ENCODE measurements around the gene AK6. TPM values are rescaled to one million over a fixed set of nuclear protein-coding genes. Genes with fewer than 3 reads are reported as not detected.

The AK6 gene
- total RNA-seq (2021): 39.0 and 40.8 TPM in 2 replicates
- long read RNA-seq, transcript AK6-202 (5 exons, 1,648 nt): major isoform, 53 of 69 reads
- long read RNA-seq, transcript AK6-201 (5 exons, 1,183 nt): minor isoform, 11 of 69 reads
- long read RNA-seq, partial matches to known transcripts: 2 of 69 reads
- long read RNA-seq, other reads (novel, unspliced or antisense): 3 of 69 reads

DNA sequence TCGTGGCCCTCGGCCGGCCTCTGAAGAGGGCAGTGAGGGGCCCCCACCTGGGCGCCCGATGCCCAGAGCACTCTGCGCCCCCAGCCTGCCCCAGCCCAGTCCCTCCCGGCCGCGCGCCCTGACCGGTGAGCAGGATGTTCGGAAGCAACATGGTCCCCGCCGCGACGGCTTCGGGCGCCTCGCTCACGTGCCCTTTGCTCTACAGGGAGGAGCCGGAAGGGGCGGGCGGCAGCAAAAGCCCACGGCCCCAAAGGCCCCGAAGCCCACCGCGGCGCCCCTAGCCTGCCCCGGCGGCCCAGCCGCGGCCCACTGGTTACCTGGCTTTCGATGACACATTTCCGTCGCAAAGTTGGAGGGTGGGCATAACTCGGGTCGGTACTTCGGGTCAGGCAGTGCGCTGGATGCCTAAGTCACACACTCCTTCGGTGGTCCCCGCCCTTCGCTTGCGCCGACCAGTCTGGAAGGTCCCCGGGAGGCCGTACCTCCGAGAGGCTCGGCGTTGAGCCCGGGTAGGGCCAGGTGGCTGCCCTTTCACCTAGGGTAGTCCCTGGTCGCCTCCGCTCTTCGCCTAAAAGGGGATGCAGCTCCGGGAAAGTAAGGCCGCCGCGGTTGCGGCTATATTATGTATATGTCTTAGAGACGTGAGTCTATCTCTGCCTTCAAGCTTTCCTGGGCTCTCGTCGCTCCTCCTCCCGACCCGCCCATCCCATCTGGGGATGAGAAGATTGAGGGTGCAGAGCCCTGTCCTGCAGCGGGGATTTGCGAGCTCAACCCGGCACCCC, at the start of gene AK6, which contains the start of the genes RAD17 and TAF9:
TSS of gene AK6 (minus strand) at position 181 of the 782 bp plus-strand sequence. CDS start at position 151, 30 bp downstream.
TSS of gene RAD17 (plus strand) at position 479 of the 782 bp plus-strand sequence. CDS start 2,391 bp downstream, outside the sequence.
TSS of gene TAF9 (minus strand) at position 181 of the 782 bp plus-strand sequence. CDS start 3,783 bp downstream, outside the sequence.
- Mint-ChIP-seq H3K27me3 (ENCODE audit: low read depth) (no peaks in the 10 kb centered on the region), H3K9me3 (no peaks in the 10 kb centered on the region), H3K4me1 (peaks cover 10 to 15% of the 10 kb centered on the region in 2 experiments), H3K4me3 (peak within 1 kb of the TSS; percentile 97 to 98), H3K36me3 (ENCODE audit: insufficient read depth in 1 of 3, low read depth in 3 of 3) (peaks cover 18 to 31% (median 28%) of the 10 kb centered on the region in 3 experiments; a peak in 6 of 7 replicates), H3K27ac (peak within 1 kb of the TSS; percentile 99)
- Histone ChIP-seq H3K9me3 (ENCODE audit: control insufficient read depth, low read depth, low read length) (no peaks in the 10 kb centered on the region), H3T11ph (ENCODE audit: low read length) (no peak within 1 kb of the TSS), H2BK120ac (ENCODE audit: low read depth, low read length, poor library complexity, severe bottlenecking) (no peak within 1 kb of the TSS), H2AFZ (ENCODE audit: low read length) (no peak within 1 kb of the TSS), H3K9ac (ENCODE audit: extremely low read depth, insufficient read length, low read length) (peak within 1 kb of the TSS; percentile 96), H3K18ac (ENCODE audit: insufficient read length, low read depth, low read length) (peak within 1 kb of the TSS; percentile 93), H3K4me1 (ENCODE audit: insufficient read depth, low read length) (no peaks in the 10 kb centered on the region), H2BK15ac (ENCODE audit: low read depth, low read length) (no peak within 1 kb of the TSS), H3K79me1 (ENCODE audit: insufficient read depth, low read depth, low read length, poor library complexity, severe bottlenecking) (no peaks in the 10 kb centered on the region), H3K4ac (ENCODE audit: low read depth, low read length) (no peak within 1 kb of the TSS), H4K20me1 (ENCODE audit: control insufficient read depth, insufficient read depth, insufficient read length) (peaks cover 3% of the 10 kb centered on the region), H3K4me2 (ENCODE audit: insufficient read depth, insufficient read length, low read length) (peak within 1 kb of the TSS; percentile 89), H2BK20ac (ENCODE audit: low read depth, low read length, poor library complexity, severe bottlenecking) (no peak within 1 kb of the TSS), H3K14ac (ENCODE audit: insufficient read depth, low read length) (peak within 1 kb of the TSS; percentile 94), H3K27me3 (ENCODE audit: insufficient read depth, low read length) (no peaks in the 10 kb centered on the region), H4K5ac (ENCODE audit: insufficient read length, low read depth, low read length) (no peak within 1 kb of the TSS), H2BK5ac (ENCODE audit: insufficient read length, low read length) (no peak within 1 kb of the TSS), H4K8ac (replicated peaks; ENCODE audit: insufficient read length, low read depth, low read length) (no peak within 1 kb of the TSS), H4K91ac (ENCODE audit: insufficient read length, low read depth, low read length) (no peak within 1 kb of the TSS), H2BK12ac (ENCODE audit: insufficient read length, low read depth, low read length) (no peak within 1 kb of the TSS), H3K23ac (ENCODE audit: insufficient read length, low read depth, low read length) (no peak within 1 kb of the TSS), H3K56ac (ENCODE audit: insufficient read length, low read depth, low read length) (no peak within 1 kb of the TSS), H3K27ac (ENCODE audit: insufficient read length, low read depth, low read length) (peak within 1 kb of the TSS; percentile 73), H3K79me2 (ENCODE audit: insufficient read depth, low read length) (peaks cover 30% of the 10 kb centered on the region; the same call in 1 of the 2 replicates), H3K23me2 (ENCODE audit: insufficient read length, low read depth, low read length, poor library complexity, severe bottlenecking) (peaks cover 2% of the 10 kb centered on the region), H2AK5ac (ENCODE audit: insufficient read length, low read length) (no peak within 1 kb of the TSS)
- TF ChIP-seq, protein P1, sequence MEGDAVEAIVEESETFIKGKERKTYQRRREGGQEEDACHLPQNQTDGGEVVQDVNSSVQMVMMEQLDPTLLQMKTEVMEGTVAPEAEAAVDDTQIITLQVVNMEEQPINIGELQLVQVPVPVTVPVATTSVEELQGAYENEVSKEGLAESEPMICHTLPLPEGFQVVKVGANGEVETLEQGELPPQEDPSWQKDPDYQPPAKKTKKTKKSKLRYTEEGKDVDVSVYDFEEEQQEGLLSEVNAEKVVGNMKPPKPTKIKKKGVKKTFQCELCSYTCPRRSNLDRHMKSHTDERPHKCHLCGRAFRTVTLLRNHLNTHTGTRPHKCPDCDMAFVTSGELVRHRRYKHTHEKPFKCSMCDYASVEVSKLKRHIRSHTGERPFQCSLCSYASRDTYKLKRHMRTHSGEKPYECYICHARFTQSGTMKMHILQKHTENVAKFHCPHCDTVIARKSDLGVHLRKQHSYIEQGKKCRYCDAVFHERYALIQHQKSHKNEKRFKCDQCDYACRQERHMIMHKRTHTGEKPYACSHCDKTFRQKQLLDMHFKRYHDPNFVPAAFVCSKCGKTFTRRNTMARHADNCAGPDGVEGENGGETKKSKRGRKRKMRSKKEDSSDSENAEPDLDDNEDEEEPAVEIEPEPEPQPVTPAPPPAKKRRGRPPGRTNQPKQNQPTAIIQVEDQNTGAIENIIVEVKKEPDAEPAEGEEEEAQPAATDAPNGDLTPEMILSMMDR (conservative IDR thresholded peaks at IDR 0.05): no peak
- WGBS (ENCODE audit: extremely low coverage, insufficient read length, low lambda C conversion rate): no CpG with 5 or more reads among the region's 66 CpGs
- DNase-seq: peak; percentile 95
